ENCODE data around the gene SMARCAL1.

DNA sequence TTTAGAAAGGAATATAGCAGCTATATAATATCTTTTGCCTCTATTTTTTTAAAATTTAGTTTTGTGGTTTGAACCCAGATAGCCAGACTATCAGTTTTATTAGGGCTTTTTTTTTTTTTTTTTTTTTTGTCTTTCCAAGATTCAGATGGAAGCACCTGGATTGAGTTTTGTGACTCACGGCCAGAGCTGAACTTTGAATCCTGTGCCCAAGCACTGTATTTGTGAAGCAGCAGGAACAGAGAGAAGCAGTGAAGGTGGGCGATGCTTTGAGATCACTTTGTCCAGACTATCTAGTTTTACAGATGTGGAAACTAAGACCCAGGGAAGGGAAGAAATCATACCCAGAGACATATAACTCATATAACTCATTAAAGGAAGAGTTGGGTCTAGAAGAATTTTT, 120.3 kb downstream of the SMARCAL1 start:
- TF ChIP-seq POLR2AphosphoS5 (IDR thresholded peaks at IDR 0.05; ENCODE audit: low read depth, low read length), result no peak
- TF ChIP-seq, protein P1, sequence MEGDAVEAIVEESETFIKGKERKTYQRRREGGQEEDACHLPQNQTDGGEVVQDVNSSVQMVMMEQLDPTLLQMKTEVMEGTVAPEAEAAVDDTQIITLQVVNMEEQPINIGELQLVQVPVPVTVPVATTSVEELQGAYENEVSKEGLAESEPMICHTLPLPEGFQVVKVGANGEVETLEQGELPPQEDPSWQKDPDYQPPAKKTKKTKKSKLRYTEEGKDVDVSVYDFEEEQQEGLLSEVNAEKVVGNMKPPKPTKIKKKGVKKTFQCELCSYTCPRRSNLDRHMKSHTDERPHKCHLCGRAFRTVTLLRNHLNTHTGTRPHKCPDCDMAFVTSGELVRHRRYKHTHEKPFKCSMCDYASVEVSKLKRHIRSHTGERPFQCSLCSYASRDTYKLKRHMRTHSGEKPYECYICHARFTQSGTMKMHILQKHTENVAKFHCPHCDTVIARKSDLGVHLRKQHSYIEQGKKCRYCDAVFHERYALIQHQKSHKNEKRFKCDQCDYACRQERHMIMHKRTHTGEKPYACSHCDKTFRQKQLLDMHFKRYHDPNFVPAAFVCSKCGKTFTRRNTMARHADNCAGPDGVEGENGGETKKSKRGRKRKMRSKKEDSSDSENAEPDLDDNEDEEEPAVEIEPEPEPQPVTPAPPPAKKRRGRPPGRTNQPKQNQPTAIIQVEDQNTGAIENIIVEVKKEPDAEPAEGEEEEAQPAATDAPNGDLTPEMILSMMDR (IDR thresholded peaks at IDR 0.05), result no peak
